B cell (primary cell): Measurements from ENCODE around the gene GPR18. TPM values are rescaled to one million over a fixed set of nuclear protein-coding genes. Genes with fewer than 3 reads are reported as not detected.

Experiments used
- ATAC-seq: fragments of 200-7000 bp; cut with Tn5 transposase; one replicate; pipeline ENCODE4 v1.10.0; 2021; ENCODE audit warnings: low read depth, mild to moderate bottlenecking, moderate number of reproducible peaks, moderate library complexity
- CTCF ChIA-PET: fragments of 350-600 bp; sonication (Branson Sonifier 250); formaldehyde crosslinking; loops from one replicate; lab custom pipeline; 2021; ENCODE audit warnings: antibody characterized with exemption, inconsistent platforms; lab: Charles Lee
- POLR2A ChIA-PET: fragments of 350-600 bp; sonication (Branson Sonifier 250); formaldehyde crosslinking; loops from one replicate; lab custom pipeline; 2021; ENCODE audit warnings: antibody characterized with exemption; lab: Charles Lee
- DNase-seq: peaks from one replicate; pipeline ENCODE4 v3.0.0; 2013
- H2AFZ ChIP-seq: 2 replicates; pipeline ENCODE4 v1.6.1; 2012; ENCODE audit warnings: mild to moderate bottlenecking, low read depth, low read length; ENCODE audit not compliant: insufficient read depth, poor library complexity, severe bottlenecking
- H3K27ac ChIP-seq, 2 donors: 1 replicate in 1 of 2; 2 replicates in 1 of 2; pipeline ENCODE4 v1.5.1; 2012 to 2013; ENCODE audit warnings: low read length in 2 of 2, mild to moderate bottlenecking in 2 of 2, moderate library complexity in 1 of 2
- H3K27me3 ChIP-seq, 4 experiments: fragments of 200-600 bp in 1 of 4; sonication (generic) in 1 of 4; replicated peaks in 1 of 4; 1 replicate in 2 of 4; 2 replicates in 2 of 4; pipeline versions ENCODE4 v1.6.1 to v1.7.0; 2013 to 2016; ENCODE audit warnings: low read length in 3 of 4, mild to moderate bottlenecking in 2 of 4, mixed read lengths in 1 of 4, moderate library complexity in 1 of 4; ENCODE audit not compliant: insufficient read depth in 4 of 4, control insufficient read depth in 3 of 4; ENCODE audit errors: control extremely low read depth in 1 of 4
- H3K36me3 ChIP-seq, 2 experiments: replicated peaks in 1 of 2; 1 replicate in 1 of 2; 2 replicates in 1 of 2; pipeline versions ENCODE4 v1.6.1 to v1.7.1; 2013; ENCODE audit warnings: low read length in 1 of 2; ENCODE audit not compliant: insufficient read depth in 2 of 2, control insufficient read depth in 1 of 2; ENCODE audit errors: control extremely low read depth in 1 of 2, extremely low read depth in 1 of 2
- H3K4me1 ChIP-seq, 2 donors: fragments of 200-600 bp in 1 of 2; sonication (generic) in 1 of 2; 1 replicate in 1 of 2; 2 replicates in 1 of 2; pipeline versions ENCODE4 v1.5.1 to v1.6.1; 2013 to 2017; ENCODE audit warnings: low read length in 2 of 2; ENCODE audit not compliant: control insufficient read depth in 2 of 2, insufficient read depth in 2 of 2
- H3K4me2 ChIP-seq: replicated peaks from 2 replicates; pipeline ENCODE3; 2012; ENCODE audit warnings: mild to moderate bottlenecking, low read depth, low read length; ENCODE audit not compliant: poor library complexity, severe bottlenecking
- H3K4me3 ChIP-seq, 5 experiments: fragments of 200-600 bp in 1 of 5; sonication (generic) in 1 of 5; 1 replicate in 3 of 5; 2 replicates in 2 of 5; pipeline versions ENCODE4 v1.5.1 to v1.7.0; 2011 to 2016; ENCODE audit warnings: low read length in 4 of 5, mild to moderate bottlenecking in 4 of 5, low read depth in 2 of 5, control low read depth in 1 of 5, moderate library complexity in 1 of 5; ENCODE audit not compliant: insufficient read depth in 1 of 5; ENCODE audit errors: control extremely low read depth in 1 of 5, extremely low read depth in 1 of 5
- H3K79me2 ChIP-seq: fragments of 200-600 bp; sonication (generic); one replicate; pipeline ENCODE4 v1.6.0; 2016; ENCODE audit warnings: low read length; ENCODE audit not compliant: control insufficient read depth, insufficient read depth
- H3K9ac ChIP-seq: fragments of 200-600 bp; sonication (generic); 2 replicates; pipeline ENCODE4 v1.6.1; 2017; ENCODE audit warnings: mild to moderate bottlenecking, low read length, moderate library complexity
- H3K9me3 ChIP-seq, 3 donors: one replicate each; pipeline versions ENCODE4 v1.6.1 to v1.7.1; 2013; ENCODE audit warnings: low read length in 2 of 3; ENCODE audit not compliant: control insufficient read depth in 2 of 3, insufficient read depth in 1 of 3; ENCODE audit errors: control extremely low read depth in 1 of 3
- H4K20me1 ChIP-seq: 2 replicates; pipeline ENCODE4 v1.6.0; 2012; ENCODE audit warnings: mild to moderate bottlenecking, low read length; ENCODE audit not compliant: insufficient read depth, control insufficient read depth, poor library complexity, severe bottlenecking
- H3K27ac Mint-ChIP-seq: one replicate; pipeline ENCODE4 v1.8.0; 2021; ENCODE audit warnings: mixed read lengths
- H3K27me3 Mint-ChIP-seq: one replicate; pipeline ENCODE4 v1.8.0; 2021; ENCODE audit warnings: mixed read lengths
- H3K4me1 Mint-ChIP-seq: one replicate; pipeline ENCODE4 v1.8.0; 2021; ENCODE audit warnings: mixed read lengths
- H3K4me3 Mint-ChIP-seq: one replicate; pipeline ENCODE4 v1.8.0; 2021; ENCODE audit warnings: mixed read lengths
- H3K9me3 Mint-ChIP-seq: one replicate; pipeline ENCODE4 v1.8.0; 2022; ENCODE audit warnings: mixed read lengths; ENCODE audit not compliant: insufficient read depth
- EZH2 ChIP-seq: IDR thresholded peaks from 2 replicates; pipeline ENCODE4 v1.6.1; 2012; ENCODE audit warnings: borderline replicate concordance, low read depth, mild to moderate bottlenecking, moderate library complexity, low read length; ENCODE audit not compliant: insufficient read depth, poor library complexity, severe bottlenecking
- WGBS: methylation state at CpG from one replicate; pipeline ENCODE4 v1.1.5; 2013; ENCODE audit warnings: missing lambda C conversion rate; ENCODE audit not compliant: insufficient coverage; 5-methylcytosine and 5-hydroxymethylcytosine counted together
- intact Hi-C: fragments of 100-400 bp; cut with micrococcal nuclease; formaldehyde crosslinking; loops from one replicate; pipeline ENCODE4 v1.10.0; 2022
- polyA plus RNA-seq: library from polyadenylated mRNA; depleted of rRNA; stranded (reverse); fragments of >200 nt; gene quantifications from 2 replicates; pipeline ENCODE4 v1.2.3, GENCODE V29; 2012
- total RNA-seq, 2 donors: library from RNA; stranded (reverse); fragments of 120-200 nt in 1 of 2; gene quantifications; 1 replicate in 1 of 2; 2 replicates in 1 of 2; pipeline versions ENCODE4 v1.2.3 to v1.2.4, GENCODE V29; 2013 to 2022
- TF ChIP-seq, protein P1 (sequence below): fragments of 200-600 bp; IDR thresholded peaks from one replicate; pipeline ENCODE4 v1.8.0; 2022; ENCODE audit warnings: antibody characterized with exemption, mild to moderate bottlenecking

GPR18 gene
- total and polyA plus RNA-seq, 2 donors (not counting 1 experiment from before 2014, with no cell fraction given), result 19.1 to 54.8 TPM

GRCh38 chr13:99279637-99280036 is 21.5 kb upstream of the GPR18 start:
- DNase-seq (no peak), ATAC-seq (no peak)
- TF ChIP-seq, protein P1, sequence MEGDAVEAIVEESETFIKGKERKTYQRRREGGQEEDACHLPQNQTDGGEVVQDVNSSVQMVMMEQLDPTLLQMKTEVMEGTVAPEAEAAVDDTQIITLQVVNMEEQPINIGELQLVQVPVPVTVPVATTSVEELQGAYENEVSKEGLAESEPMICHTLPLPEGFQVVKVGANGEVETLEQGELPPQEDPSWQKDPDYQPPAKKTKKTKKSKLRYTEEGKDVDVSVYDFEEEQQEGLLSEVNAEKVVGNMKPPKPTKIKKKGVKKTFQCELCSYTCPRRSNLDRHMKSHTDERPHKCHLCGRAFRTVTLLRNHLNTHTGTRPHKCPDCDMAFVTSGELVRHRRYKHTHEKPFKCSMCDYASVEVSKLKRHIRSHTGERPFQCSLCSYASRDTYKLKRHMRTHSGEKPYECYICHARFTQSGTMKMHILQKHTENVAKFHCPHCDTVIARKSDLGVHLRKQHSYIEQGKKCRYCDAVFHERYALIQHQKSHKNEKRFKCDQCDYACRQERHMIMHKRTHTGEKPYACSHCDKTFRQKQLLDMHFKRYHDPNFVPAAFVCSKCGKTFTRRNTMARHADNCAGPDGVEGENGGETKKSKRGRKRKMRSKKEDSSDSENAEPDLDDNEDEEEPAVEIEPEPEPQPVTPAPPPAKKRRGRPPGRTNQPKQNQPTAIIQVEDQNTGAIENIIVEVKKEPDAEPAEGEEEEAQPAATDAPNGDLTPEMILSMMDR, result no peak
- no peak for TF ChIP-seq EZH2
- H3K4me1 ChIP-seq, result peaks cover 86 to 88% of the 10 kb centered on the region in 2 donors
- H3K79me2 ChIP-seq, result peaks cover 74% of the 10 kb centered on the region
- H3K4me3 Mint-ChIP-seq, result no peak overlapping the region
- CTCF ChIA-PET, result interaction anchor here (1.0 to 17.1 kb wide), 6 partner anchors 12 to 156 kb away, joined by 3 to 477 read pairs (median 36); no protein-coding TSS in a partner anchor
- no CpG with 5 or more reads among the region's 2 CpGs for WGBS
- H3K9ac ChIP-seq, result no peak overlapping the region
- no peaks in the 10 kb centered on the region for H3K9me3 Mint-ChIP-seq
- intact Hi-C loops, result loop anchor here (5.0 kb wide), 2 partner anchors 223 to 263 kb away; partner anchors contain the start of gene TM9SF2
- H3K4me2 ChIP-seq, result peak overlapping the region; percentile 34
- no peak overlapping the region for H2AFZ ChIP-seq
- peak overlapping the region; percentile 95 for H3K27ac Mint-ChIP-seq
- no peaks in the 10 kb centered on the region for H3K9me3 ChIP-seq
- no peaks in the 10 kb centered on the region for H3K27me3 ChIP-seq
- peaks cover 87% of the 10 kb centered on the region for H3K4me1 Mint-ChIP-seq
- H3K4me3 ChIP-seq, result no peak overlapping the region
- POLR2A ChIA-PET, result no interaction called here
- no peaks in the 10 kb centered on the region for H4K20me1 ChIP-seq
- peak overlapping the region in 1 of 2 donors; percentile 89 for H3K27ac ChIP-seq
- H3K27me3 Mint-ChIP-seq, result no peaks in the 10 kb centered on the region
- H3K36me3 ChIP-seq, result peaks cover 0 to 20% of the 10 kb centered on the region in 2 experiments

DNA sequence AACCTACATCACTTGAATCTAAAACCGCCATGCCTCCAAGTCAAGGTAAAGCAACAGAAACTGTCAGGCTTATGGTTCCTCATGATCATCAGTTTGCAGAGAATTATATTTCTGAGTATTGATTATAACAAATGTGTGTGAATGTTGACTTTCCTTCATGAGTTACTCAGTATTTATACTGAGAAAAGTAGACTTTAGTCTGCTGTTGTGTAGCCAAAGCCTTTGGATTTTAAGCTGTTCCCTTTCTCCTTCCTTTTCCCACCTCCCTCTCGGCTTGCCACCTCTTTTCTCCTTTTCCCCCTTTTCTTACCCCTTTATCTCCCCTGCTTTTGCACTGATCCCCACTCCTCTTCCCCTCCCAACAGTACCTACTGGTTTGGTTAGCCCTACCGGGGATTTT is 20.7 kb upstream of the GPR18 start:
- H3K36me3 ChIP-seq, result peaks cover 0 to 20% of the 10 kb centered on the region in 2 experiments
- H3K9me3 ChIP-seq, result no peaks in the 10 kb centered on the region
- Mint-ChIP-seq H3K27ac (no peak overlapping the region), H3K4me1 (peaks cover 84% of the 10 kb centered on the region), H3K9me3 (no peaks in the 10 kb centered on the region), H3K4me3 (no peak overlapping the region), H3K27me3 (no peaks in the 10 kb centered on the region)
- intact Hi-C loops, result no loop called here
- peaks cover 74% of the 10 kb centered on the region for H3K79me2 ChIP-seq
- no peak for DNase-seq
- TF ChIP-seq EZH2, result no peak
- TF ChIP-seq, protein P1, result no peak
- H3K27me3 ChIP-seq, result no peaks in the 10 kb centered on the region
- peak overlapping the region in 1 of 2 donors; percentile 89 for H3K27ac ChIP-seq
- H4K20me1 ChIP-seq, result no peaks in the 10 kb centered on the region
- no peak overlapping the region for H3K4me3 ChIP-seq
- H3K4me2 ChIP-seq, result peak overlapping the region; percentile 34
- no peak overlapping the region for H3K9ac ChIP-seq
- H2AFZ ChIP-seq, result no peak overlapping the region
- H3K4me1 ChIP-seq, result peaks cover 80 to 83% of the 10 kb centered on the region in 2 donors
- ChIA-PET CTCF (interaction anchor here (1.0 to 17.1 kb wide), 7 partner anchors 9 to 158 kb away, joined by 3 to 477 read pairs (median 4); no protein-coding TSS in a partner anchor), POLR2A (no interaction called here)
- no CpG with 5 or more reads among the region's 3 CpGs for WGBS
- no peak for ATAC-seq
